GM23338 (cell line): ENCODE data around the gene SPRED3. TPM values are rescaled to one million over a fixed set of nuclear protein-coding genes. Genes with fewer than 3 reads are reported as not detected.
"Not testable (repeated sequence)": the region's sequence is repeated elsewhere in the genome, so short reads cannot be mapped to it uniquely, and the experiment has no call there.

ENCODE experiments used
- ATAC-seq: fragments of 200-7000 bp; cut with Tn5 transposase; 3 replicates; pipeline ENCODE4 v1.9.1; 2020
- DNase-seq: peaks from one replicate; pipeline ENCODE4 v3.0.0-alpha.2; 2015; ENCODE audit warnings: low spot score
- H2AFZ ChIP-seq: fragments of 200-600 bp; sonication (generic); 2 replicates; pipeline ENCODE4 v1.8.0; 2016; ENCODE audit warnings: antibody characterized with exemption, mild to moderate bottlenecking, moderate library complexity
- H3F3A ChIP-seq: fragments of 200-600 bp; sonication (generic); replicated peaks from 2 replicates; pipeline ENCODE4 v1.8.0; 2017; ENCODE audit warnings: antibody characterized with exemption, mixed run types, low read depth
- H3K27ac ChIP-seq: fragments of 200-600 bp; sonication (generic); 2 replicates; pipeline ENCODE4 v1.6.1; 2016; ENCODE audit warnings: low read depth
- H3K27me3 ChIP-seq: fragments of 200-600 bp; sonication (generic); 2 replicates; pipeline ENCODE4 v1.8.0; 2016; ENCODE audit warnings: mild to moderate bottlenecking, mixed run types, moderate library complexity; ENCODE audit not compliant: insufficient read depth
- H3K36me3 ChIP-seq: fragments of 200-600 bp; sonication (generic); 2 replicates; pipeline ENCODE4 v1.8.0; 2016; ENCODE audit warnings: mild to moderate bottlenecking; ENCODE audit not compliant: insufficient read depth
- H3K4me1 ChIP-seq: fragments of 200-600 bp; sonication (generic); 2 replicates; pipeline ENCODE4 v1.8.0; 2016; ENCODE audit warnings: mild to moderate bottlenecking, moderate library complexity; ENCODE audit not compliant: insufficient read depth
- H3K4me2 ChIP-seq: fragments of 200-600 bp; sonication (generic); 2 replicates; pipeline ENCODE4 v1.7.1; 2017; ENCODE audit warnings: mixed run types
- H3K4me3 ChIP-seq: fragments of 200-600 bp; sonication (generic); 2 replicates; pipeline ENCODE4 v1.6.1; 2016; ENCODE audit warnings: mixed run types
- H3K79me2 ChIP-seq: fragments of 200-600 bp; sonication (generic); replicated peaks from 2 replicates; pipeline ENCODE4 v1.8.0; 2017; ENCODE audit warnings: mild to moderate bottlenecking; ENCODE audit not compliant: insufficient read depth
- H3K9me2 ChIP-seq: fragments of 200-600 bp; sonication (generic); 2 replicates; pipeline ENCODE4 v1.8.0; 2017; ENCODE audit not compliant: insufficient read depth
- H4K20me1 ChIP-seq: fragments of 200-600 bp; sonication (generic); replicated peaks from 2 replicates; pipeline ENCODE4 v1.8.0; 2017; ENCODE audit warnings: mild to moderate bottlenecking; ENCODE audit not compliant: insufficient read depth
- H3K27ac Mint-ChIP-seq: 2 replicates; pipeline ENCODE4 v1.8.0; 2020; ENCODE audit warnings: inconsistent platforms, mild to moderate bottlenecking, moderate library complexity, mixed read lengths
- H3K27me3 Mint-ChIP-seq: 3 replicates; pipeline ENCODE4 v1.8.0; 2022; ENCODE audit warnings: low read depth, mild to moderate bottlenecking, moderate library complexity, mixed read lengths, inconsistent platforms; ENCODE audit not compliant: insufficient read depth, poor library complexity
- H3K36me3 Mint-ChIP-seq: 3 replicates; pipeline ENCODE4 v1.8.0; 2021; ENCODE audit warnings: low read depth, mild to moderate bottlenecking, inconsistent platforms, moderate library complexity, mixed read lengths
- H3K4me1 Mint-ChIP-seq: 3 replicates; pipeline ENCODE4 v1.8.0; 2020; ENCODE audit warnings: mild to moderate bottlenecking, inconsistent platforms, mixed read lengths
- H3K4me3 Mint-ChIP-seq: 3 replicates; pipeline ENCODE4 v1.8.0; 2021; ENCODE audit warnings: moderate library complexity, mild to moderate bottlenecking, inconsistent platforms, mixed read lengths
- H3K9me3 Mint-ChIP-seq: 3 replicates; pipeline ENCODE4 v1.8.0; 2020; ENCODE audit warnings: moderate library complexity, mild to moderate bottlenecking, inconsistent platforms, mixed read lengths
- CREB1 ChIP-seq: fragments of 250-450 bp; sonication (Bioruptor Pico); IDR thresholded peaks from 2 replicates; pipeline ENCODE4 v1.5.0; 2020; ENCODE audit warnings: low read depth, mild to moderate bottlenecking, moderate library complexity
- CTCF ChIP-seq, 2 experiments: fragments of 200-600 bp in 1 of 2; sonication (generic) in 1 of 2; conservative IDR thresholded peaks; 2 replicates each; pipeline versions ENCODE4 v1.5.1 to v1.6.1; 2016 to 2017; ENCODE audit warnings: antibody characterized with exemption in 2 of 2, low read depth in 2 of 2, mild to moderate bottlenecking in 2 of 2, moderate library complexity in 1 of 2
- ETS1 ChIP-seq: IDR thresholded peaks from 2 replicates; pipeline ENCODE4 v1.6.1; 2016; ENCODE audit warnings: antibody characterized with exemption
- EZH2phosphoT487 ChIP-seq: fragments of 200-600 bp; sonication (generic); IDR thresholded peaks from one replicate; pipeline ENCODE4 v1.8.1; 2018; ENCODE audit warnings: antibody characterized with exemption; ENCODE audit not compliant: unreplicated experiment
- JUNB ChIP-seq: IDR thresholded peaks from one replicate; pipeline ENCODE4 v1.6.1; 2016; ENCODE audit warnings: antibody characterized with exemption; ENCODE audit not compliant: unreplicated experiment
- NANOG ChIP-seq: IDR thresholded peaks from 2 replicates; pipeline ENCODE4 v1.6.1; 2016; ENCODE audit warnings: antibody characterized with exemption, borderline replicate concordance
- POLR2AphosphoS5 ChIP-seq: IDR thresholded peaks from 2 replicates; pipeline ENCODE4 v1.6.1; 2016; ENCODE audit warnings: antibody characterized with exemption, low read depth
- REST ChIP-seq: IDR thresholded peaks from one replicate; pipeline ENCODE4 v1.6.1; 2018; ENCODE audit warnings: antibody characterized with exemption; ENCODE audit not compliant: unreplicated experiment
- STAT1 ChIP-seq: IDR thresholded peaks from one replicate; pipeline ENCODE4 v1.6.1; 2016; ENCODE audit warnings: antibody characterized with exemption; ENCODE audit not compliant: unreplicated experiment
- ZNF114 ChIP-seq: fragments of 250-450 bp; sonication (Bioruptor Pico); IDR thresholded peaks from 2 replicates; pipeline ENCODE4 v1.5.0; 2020; ENCODE audit warnings: mild to moderate bottlenecking, moderate library complexity
- ZNF331 ChIP-seq: fragments of 250-450 bp; sonication (Bioruptor Pico); IDR thresholded peaks from 2 replicates; pipeline ENCODE4 v1.5.0; 2020; ENCODE audit warnings: low read depth, mild to moderate bottlenecking, moderate library complexity
- polyA plus RNA-seq: library from polyadenylated mRNA; unstranded; fragments of >200 nt; fragmentation: Nextera tagmentation; extraction: Ambion mirVana; gene quantifications from 2 replicates; pipeline ENCODE4 v1.2.1, GENCODE V29; 2016
- total RNA-seq: library from RNA; depleted of rRNA; stranded (reverse); fragments of >200 nt; shearing (Covaris generic); gene quantifications from 2 replicates; pipeline ENCODE4 v1.2.3, GENCODE V29; 2014

Gene SPRED3
- total and polyA plus RNA-seq, 2 experiments from 2014 or later, result 3.9 to 11.6 TPM

- TF ChIP-seq CTCF (conservative IDR thresholded peaks at IDR 0.05; ENCODE audit: low read depth in 2 of 2) (no peak), ETS1 (no peak), NANOG (no peak), JUNB (no peak), ZNF331 (no peak)
These were observed 22.7 kb downstream of the SPRED3 start (continued) for GRCh38 chr19:38411041-38411712.

GRCh38 chr19:38411898-38412297, 23.4 kb downstream of the SPRED3 start:
- not testable (repeated sequence) for H3K4me2 ChIP-seq, H3K9me2 ChIP-seq, H3K36me3 Mint-ChIP-seq, H3K4me3 ChIP-seq, ATAC-seq, H3F3A ChIP-seq, H3K4me1 ChIP-seq, H2AFZ ChIP-seq, H3K27me3 ChIP-seq, H3K4me3 Mint-ChIP-seq, DNase-seq, H3K27ac ChIP-seq, H3K4me1 Mint-ChIP-seq, H4K20me1 ChIP-seq, H3K79me2 ChIP-seq, H3K27me3 Mint-ChIP-seq, H3K27ac Mint-ChIP-seq, H3K36me3 ChIP-seq, H3K9me3 Mint-ChIP-seq

- no peak overlapping the region for H2AFZ ChIP-seq
- H3K27me3 ChIP-seq, result no peaks in the 10 kb centered on the region
- H3K4me2 ChIP-seq, result no peak overlapping the region
- no peaks in the 10 kb centered on the region for H3K9me2 ChIP-seq
- H3F3A ChIP-seq, result 0 out of 2 replicates have a peak, but pooled peaks cover 3% of the 10 kb centered on the region
- no peak overlapping the region for H3K4me3 ChIP-seq
- Mint-ChIP-seq H3K27ac (no peak overlapping the region), H3K36me3 (peaks cover 3% of the 10 kb centered on the region; the same call in 1 of the 3 replicates), H3K4me3 (no peak overlapping the region; the same call in 2 of the 3 replicates), H3K9me3 (no peaks in the 10 kb centered on the region), H3K4me1 (peaks cover 6% of the 10 kb centered on the region), H3K27me3 (peaks cover 10% of the 10 kb centered on the region)
- no peak for ATAC-seq
- H4K20me1 ChIP-seq, result no peaks in the 10 kb centered on the region
- H3K36me3 ChIP-seq, result no peaks in the 10 kb centered on the region
- TF ChIP-seq EZH2phosphoT487 (no peak), REST (no peak), POLR2AphosphoS5 (no peak), NANOG (no peak), ZNF114 (CRISPR knock-in tag) (no peak), CREB1 (CRISPR knock-in tag) (no peak), JUNB (no peak), ZNF331 (no peak), STAT1 (no peak), CTCF (conservative IDR thresholded peaks at IDR 0.05; ENCODE audit: low read depth in 2 of 2) (no peak)
- no peak overlapping the region for H3K27ac ChIP-seq
- no peaks in the 10 kb centered on the region for H3K79me2 ChIP-seq
- H3K4me1 ChIP-seq, result peaks cover 5% of the 10 kb centered on the region; the same call in 1 of the 2 replicates
- no peak for DNase-seq
These were observed 24.0 kb downstream of the SPRED3 start for GRCh38 chr19:38412491-38412890.
